Vagina (tissue), 2 donors: Measurements from ENCODE around the gene ASB16.

ENCODE experiments used
- CTCF ChIP-seq, 3 experiments: fragments of 450-650 bp in 2 of 3; fragments of 200-600 bp in 1 of 3; sonication (generic) in 1 of 3; IDR thresholded peaks; one replicate each; pipeline ENCODE4 v1.5.1; 2017 to 2019; ENCODE audit warnings: antibody characterized with exemption in 3 of 3, mild to moderate bottlenecking in 2 of 3, moderate library complexity in 2 of 3
- POLR2A ChIP-seq, 2 donors: fragments of 450-650 bp; IDR thresholded peaks; one replicate each; pipeline ENCODE4 v1.6.1; 2017; ENCODE audit warnings: antibody characterized with exemption in 2 of 2, mild to moderate bottlenecking in 2 of 2, moderate library complexity in 2 of 2
- POLR2AphosphoS5 ChIP-seq, 2 donors: sonication (generic); formaldehyde crosslinking; IDR thresholded peaks; one replicate each; pipeline ENCODE4 v1.9.0; 2017; ENCODE audit warnings: antibody characterized with exemption in 2 of 2, mild to moderate bottlenecking in 2 of 2, low read depth in 1 of 2; ENCODE audit not compliant: insufficient read depth in 1 of 2

- TF ChIP-seq CTCF (IDR thresholded peaks at IDR 0.05) = no peak
- no peak for TF ChIP-seq POLR2A (IDR thresholded peaks at IDR 0.05)
- TF ChIP-seq POLR2AphosphoS5 (IDR thresholded peaks at IDR 0.05; ENCODE audit: insufficient read depth in 1 of 2, low read depth in 1 of 2) = no peak
These were observed 49.2 kb downstream of the ASB16 start, which contains the start of gene UBTF for GRCh38 chr17:44219616-44220212.
